ENCODE data around the gene GSG1L.

The GSG1L gene

DNA sequence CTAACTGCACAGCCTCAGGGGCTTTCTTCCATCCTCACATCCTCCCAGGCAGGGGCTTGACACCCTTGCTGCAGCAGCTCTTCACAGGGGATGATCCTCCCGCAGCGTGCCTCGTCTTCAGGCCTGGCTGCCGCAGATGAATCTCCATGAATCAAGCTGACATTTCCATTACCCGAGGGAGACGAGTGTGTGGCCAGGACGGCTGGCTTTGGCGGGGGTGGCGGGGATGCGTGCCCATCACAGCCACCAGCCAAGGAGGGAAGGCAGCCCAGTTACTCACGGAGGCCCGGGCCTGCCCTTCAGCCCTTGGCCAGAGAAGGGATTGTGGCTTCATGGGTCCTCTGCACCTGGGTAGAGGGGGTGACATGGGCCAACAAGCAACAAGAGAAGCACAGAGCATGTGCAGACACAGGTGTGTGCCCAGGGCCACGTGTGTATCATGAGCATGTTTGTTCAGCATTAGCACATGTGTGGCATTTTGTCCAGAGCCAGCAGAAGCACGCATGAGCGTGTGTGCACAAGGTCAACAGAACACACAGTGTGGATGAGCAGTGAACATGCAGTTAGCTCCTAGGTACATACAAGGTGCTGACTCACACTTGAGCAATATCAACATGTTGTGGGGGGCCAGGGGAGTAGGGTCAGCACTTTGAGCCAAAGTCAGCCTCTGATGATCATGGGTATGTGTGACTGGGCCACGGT, 277.1 kb downstream of the GSG1L start:
- TF ChIP-seq MYC (IDR thresholded peaks at IDR 0.05; ENCODE audit: low read depth, low read length) (no peak), POLR2A (IDR thresholded peaks at IDR 0.05; ENCODE audit: extremely low read depth, insufficient read length) (no peak)
- TF ChIP-seq, protein P1, sequence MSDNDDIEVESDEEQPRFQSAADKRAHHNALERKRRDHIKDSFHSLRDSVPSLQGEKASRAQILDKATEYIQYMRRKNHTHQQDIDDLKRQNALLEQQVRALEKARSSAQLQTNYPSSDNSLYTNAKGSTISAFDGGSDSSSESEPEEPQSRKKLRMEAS (IDR thresholded peaks at IDR 0.05; ENCODE audit: low read depth, low read length): no peak
- TF ChIP-seq, protein P2, sequence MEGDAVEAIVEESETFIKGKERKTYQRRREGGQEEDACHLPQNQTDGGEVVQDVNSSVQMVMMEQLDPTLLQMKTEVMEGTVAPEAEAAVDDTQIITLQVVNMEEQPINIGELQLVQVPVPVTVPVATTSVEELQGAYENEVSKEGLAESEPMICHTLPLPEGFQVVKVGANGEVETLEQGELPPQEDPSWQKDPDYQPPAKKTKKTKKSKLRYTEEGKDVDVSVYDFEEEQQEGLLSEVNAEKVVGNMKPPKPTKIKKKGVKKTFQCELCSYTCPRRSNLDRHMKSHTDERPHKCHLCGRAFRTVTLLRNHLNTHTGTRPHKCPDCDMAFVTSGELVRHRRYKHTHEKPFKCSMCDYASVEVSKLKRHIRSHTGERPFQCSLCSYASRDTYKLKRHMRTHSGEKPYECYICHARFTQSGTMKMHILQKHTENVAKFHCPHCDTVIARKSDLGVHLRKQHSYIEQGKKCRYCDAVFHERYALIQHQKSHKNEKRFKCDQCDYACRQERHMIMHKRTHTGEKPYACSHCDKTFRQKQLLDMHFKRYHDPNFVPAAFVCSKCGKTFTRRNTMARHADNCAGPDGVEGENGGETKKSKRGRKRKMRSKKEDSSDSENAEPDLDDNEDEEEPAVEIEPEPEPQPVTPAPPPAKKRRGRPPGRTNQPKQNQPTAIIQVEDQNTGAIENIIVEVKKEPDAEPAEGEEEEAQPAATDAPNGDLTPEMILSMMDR (IDR thresholded peaks at IDR 0.05; ENCODE audit: low read depth, low read length): no peak
- DNase-seq (ENCODE audit: low read depth): no peak

DNA sequence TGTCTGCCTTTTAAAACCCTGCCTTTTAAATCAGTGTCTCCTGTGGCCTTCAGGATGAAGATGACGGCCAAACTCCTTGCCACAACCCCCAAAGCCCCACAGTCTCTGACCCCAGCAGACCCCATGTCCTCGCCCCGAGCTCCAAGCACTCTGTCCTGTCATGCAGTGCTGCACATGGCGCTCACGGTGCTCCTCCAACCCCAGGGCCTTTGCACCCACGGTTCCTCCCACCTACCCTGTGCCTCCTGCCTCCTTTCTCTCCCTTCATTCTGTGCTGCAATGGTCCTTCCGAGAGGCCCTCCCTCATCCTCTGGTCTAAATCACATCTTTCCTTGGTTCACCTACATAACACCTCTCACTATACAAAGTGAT, 278.2 kb downstream of the GSG1L start:
- DNase-seq (ENCODE audit: low read depth): no peak
- no peak overlapping the region for H3K4me3 ChIP-seq (ENCODE audit: low read depth, low read length)
- TF ChIP-seq POLR2A (IDR thresholded peaks at IDR 0.05; ENCODE audit: extremely low read depth, insufficient read length): no peak
- TF ChIP-seq MYC (IDR thresholded peaks at IDR 0.05; ENCODE audit: low read depth, low read length): no peak
- TF ChIP-seq, protein P1 (IDR thresholded peaks at IDR 0.05; ENCODE audit: low read depth, low read length): no peak
- TF ChIP-seq, protein P2 (IDR thresholded peaks at IDR 0.05; ENCODE audit: low read depth, low read length): no peak

More for the DNA sequence above, 277.1 kb downstream of the GSG1L start:
- H3K4me3 ChIP-seq (ENCODE audit: low read depth, low read length): no peak overlapping the region

DNA sequence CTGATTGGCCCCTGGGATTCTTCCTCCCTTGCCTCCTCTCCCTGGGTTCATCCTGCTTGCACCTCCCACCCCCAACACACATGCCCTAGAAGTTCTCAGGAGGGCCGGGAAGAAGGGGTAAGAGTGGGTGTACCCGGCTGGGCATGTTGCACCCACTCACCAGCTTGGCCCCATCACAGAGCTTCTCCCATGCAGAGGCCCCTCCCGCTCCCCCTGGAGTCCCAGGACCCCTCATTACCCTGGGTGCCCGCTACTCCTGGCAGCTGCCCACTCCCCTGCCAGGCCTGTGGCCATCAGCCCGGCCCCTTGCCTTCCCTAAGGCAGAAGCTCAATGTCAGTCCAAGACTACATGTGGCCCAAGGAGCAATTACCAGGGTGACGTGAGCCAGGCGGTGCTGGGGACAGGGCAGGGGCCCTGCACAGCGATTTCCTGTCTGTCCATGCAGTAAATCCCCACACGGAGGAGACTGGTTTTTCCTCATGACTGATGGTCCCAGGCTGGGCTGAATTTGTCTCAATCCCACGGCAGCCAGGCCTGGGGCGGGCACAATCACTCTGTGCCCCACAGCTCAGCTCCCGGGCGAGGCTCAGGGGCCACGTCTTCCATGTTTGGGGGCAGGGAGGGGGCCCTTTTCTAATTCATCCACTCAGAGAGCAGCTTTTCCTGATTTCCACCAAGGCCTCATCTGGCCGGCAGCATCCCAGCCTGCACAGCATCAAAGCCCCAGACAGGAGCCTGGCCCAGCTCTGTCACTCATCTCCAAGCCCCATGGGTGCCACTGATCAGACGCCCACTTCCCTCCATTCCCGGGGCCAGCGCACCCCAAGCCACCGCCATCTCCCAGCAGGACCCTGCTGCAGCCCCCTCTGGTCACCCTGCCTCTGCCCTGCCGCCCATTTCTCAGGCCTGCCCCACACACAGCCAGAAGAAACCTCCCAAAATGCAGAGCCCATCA, 278.9 kb downstream of the GSG1L start:
- no peak for DNase-seq (ENCODE audit: low read depth)
- TF ChIP-seq, protein P1 (IDR thresholded peaks at IDR 0.05; ENCODE audit: low read depth, low read length): no peak
- TF ChIP-seq, protein P2 (IDR thresholded peaks at IDR 0.05; ENCODE audit: low read depth, low read length): no peak
- H3K4me3 ChIP-seq (ENCODE audit: low read depth, low read length): no peak overlapping the region

- DNase-seq (ENCODE audit: low read depth): no peak
- TF ChIP-seq, protein P1 (IDR thresholded peaks at IDR 0.05; ENCODE audit: low read depth, low read length): no peak
- TF ChIP-seq, protein P2 (IDR thresholded peaks at IDR 0.05; ENCODE audit: low read depth, low read length): no peak
- no peak for TF ChIP-seq POLR2A (IDR thresholded peaks at IDR 0.05; ENCODE audit: extremely low read depth, insufficient read length)
- no peak for TF ChIP-seq MYC (IDR thresholded peaks at IDR 0.05; ENCODE audit: low read depth, low read length)
- no peak overlapping the region for H3K4me3 ChIP-seq (ENCODE audit: low read depth, low read length)
Observed at GRCh38 chr16:27781981-27782880, 281.3 kb downstream of the GSG1L start.

- TF ChIP-seq POLR2A (IDR thresholded peaks at IDR 0.05; ENCODE audit: extremely low read depth, insufficient read length) (no peak), MYC (IDR thresholded peaks at IDR 0.05; ENCODE audit: low read depth, low read length) (no peak)
- TF ChIP-seq, protein P1 (IDR thresholded peaks at IDR 0.05; ENCODE audit: low read depth, low read length): no peak
- TF ChIP-seq, protein P2 (IDR thresholded peaks at IDR 0.05; ENCODE audit: low read depth, low read length): no peak
- no peak for DNase-seq (ENCODE audit: low read depth)
Observed at GRCh38 chr16:27781195-27781524, 282.4 kb downstream of the GSG1L start.

More at GRCh38 chr16:27781195-27781524, 282.4 kb downstream of the GSG1L start:
- no peak overlapping the region for H3K4me3 ChIP-seq (ENCODE audit: low read depth, low read length)

All from NB4 (cell line).